HuH-7.5 (cell line): ENCODE results near the gene PPP1R16B.
"Not testable (repeated sequence)": the region's sequence is repeated elsewhere in the genome, so short reads cannot be mapped to it uniquely, and the experiment has no call there.

ENCODE experiments used
- DNase-seq: peaks from one replicate; pipeline ENCODE4 v3.0.0; 2011; ENCODE audit warnings: low spot score

The PPP1R16B gene

DNA sequence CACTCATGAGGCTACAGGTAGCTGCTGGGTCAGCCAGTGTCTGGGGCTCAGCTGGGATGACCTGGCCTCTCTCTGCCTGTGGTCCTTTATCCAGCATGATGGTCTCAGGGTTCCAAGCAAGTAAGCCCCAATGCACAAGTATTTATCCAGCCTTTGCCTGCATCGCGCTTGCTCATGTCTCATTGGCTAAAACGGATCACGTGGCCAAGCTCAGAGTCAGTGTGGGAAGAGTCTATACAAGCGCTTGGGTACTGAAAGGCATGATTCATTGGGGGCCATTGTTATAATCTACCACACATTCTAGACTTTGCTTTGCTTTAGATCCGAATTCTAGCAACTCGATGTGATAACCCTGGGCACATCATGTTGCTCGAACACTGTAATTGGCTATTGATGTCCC is 48.3 kb downstream of the PPP1R16B start:
- DNase-seq, result no peak

DNA sequence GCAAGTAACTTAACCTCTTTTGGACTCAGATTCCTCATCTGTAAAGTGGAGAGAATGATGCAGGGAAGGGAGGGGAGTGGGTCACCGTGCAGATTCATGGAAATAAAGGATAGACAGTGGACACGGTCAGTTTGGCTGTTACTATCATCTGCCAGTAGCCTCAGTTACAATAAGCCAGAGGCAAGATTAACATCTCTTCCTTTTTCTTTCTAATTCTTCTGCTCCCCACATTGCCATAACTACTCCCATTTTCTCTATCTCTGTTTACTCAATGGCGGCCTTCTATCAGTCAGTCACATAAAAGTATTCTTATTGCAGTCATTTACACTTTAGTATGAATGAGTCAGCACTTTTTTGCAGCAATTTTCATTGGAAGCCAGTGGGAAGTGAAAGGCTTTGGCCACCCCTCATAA is 49.2 kb downstream of the PPP1R16B start:
- DNase-seq, result no peak

DNA sequence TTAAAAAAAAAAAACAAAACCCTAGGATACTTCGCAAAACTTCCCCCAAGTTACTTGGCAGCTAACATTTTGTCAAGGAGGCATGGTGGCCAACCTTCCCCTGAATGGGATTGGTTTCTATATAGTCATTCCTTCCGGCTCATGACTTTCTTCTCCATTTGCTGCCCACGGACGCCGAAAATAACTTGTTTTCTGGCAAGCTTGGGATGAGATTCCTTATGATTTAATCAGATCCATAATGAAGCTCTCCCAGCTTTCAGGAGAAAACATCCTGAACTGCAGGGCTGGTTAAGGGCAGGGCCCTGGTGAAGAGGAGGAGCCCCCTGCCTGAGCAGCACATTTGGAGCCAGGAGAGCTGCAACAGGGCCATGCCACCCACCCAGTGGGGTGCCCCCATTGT is 49.9 kb downstream of the PPP1R16B start:
- DNase-seq, result no peak

DNA sequence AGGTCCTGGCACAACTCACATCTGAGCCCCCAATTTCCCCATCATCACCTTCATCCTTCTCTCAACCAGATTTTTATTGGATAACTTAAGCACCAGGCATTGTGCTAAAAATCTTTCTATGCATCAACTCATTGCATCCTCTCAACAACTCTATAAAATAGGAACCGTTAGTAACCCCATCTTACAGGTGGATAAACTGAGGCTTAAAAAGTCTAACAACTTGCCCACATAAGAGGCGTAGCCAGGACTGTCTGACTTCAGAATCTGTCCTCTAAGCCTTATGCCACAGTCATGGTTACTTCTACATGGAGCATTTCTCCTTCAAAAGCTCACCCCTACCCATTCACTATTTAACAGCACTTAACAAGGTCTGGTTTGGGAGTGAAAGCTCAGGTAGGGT is 51.1 kb downstream of the PPP1R16B start:
- DNase-seq, result no peak

DNA sequence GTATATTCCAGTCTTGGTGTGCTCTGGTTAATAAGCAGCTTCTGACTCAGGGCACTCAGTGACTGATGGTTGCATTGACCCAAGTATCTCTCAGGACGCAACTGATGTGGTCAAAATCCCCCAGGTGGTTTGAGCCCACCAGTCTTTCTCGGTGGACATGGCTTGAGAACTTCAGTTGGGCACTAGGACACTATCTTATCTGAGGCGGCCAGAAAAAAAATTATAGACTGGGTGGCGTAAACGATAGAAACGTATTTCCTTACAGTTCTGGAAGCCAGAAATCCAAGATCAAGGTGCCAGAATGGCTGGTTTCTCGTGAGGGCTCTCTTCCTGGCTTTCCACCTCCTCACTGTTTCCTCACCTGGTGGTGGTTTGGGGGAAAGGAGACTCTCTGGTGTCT is 52.2 kb downstream of the PPP1R16B start:
- no peak for DNase-seq

GRCh38 chr20:38859070-38859690 is 53.7 kb downstream of the PPP1R16B start:
- no peak for DNase-seq

GRCh38 chr20:38859857-38860256 is 54.4 kb downstream of the PPP1R16B start:
- DNase-seq, result not testable (repeated sequence)

DNA sequence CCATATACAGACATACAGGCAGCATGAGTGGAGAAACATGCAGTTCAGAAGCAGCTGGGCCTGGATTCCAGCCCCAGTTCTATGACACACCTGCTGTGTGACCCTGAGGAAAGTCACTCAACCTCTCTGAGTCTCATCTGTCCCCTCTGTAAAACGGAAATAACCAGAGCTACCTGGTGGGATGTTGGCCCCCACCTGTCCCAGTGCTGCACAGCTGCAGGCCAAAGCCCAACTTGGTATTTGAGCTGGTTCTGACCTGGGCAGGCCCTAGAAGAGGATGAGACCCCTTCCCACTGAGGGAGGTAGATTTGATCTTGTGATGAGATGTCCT is 55.5 kb downstream of the PPP1R16B start:
- DNase-seq, result no peak

- no peak for DNase-seq
Observed at GRCh38 chr20:38862226-38862625, 56.7 kb downstream of the PPP1R16B start.

DNA sequence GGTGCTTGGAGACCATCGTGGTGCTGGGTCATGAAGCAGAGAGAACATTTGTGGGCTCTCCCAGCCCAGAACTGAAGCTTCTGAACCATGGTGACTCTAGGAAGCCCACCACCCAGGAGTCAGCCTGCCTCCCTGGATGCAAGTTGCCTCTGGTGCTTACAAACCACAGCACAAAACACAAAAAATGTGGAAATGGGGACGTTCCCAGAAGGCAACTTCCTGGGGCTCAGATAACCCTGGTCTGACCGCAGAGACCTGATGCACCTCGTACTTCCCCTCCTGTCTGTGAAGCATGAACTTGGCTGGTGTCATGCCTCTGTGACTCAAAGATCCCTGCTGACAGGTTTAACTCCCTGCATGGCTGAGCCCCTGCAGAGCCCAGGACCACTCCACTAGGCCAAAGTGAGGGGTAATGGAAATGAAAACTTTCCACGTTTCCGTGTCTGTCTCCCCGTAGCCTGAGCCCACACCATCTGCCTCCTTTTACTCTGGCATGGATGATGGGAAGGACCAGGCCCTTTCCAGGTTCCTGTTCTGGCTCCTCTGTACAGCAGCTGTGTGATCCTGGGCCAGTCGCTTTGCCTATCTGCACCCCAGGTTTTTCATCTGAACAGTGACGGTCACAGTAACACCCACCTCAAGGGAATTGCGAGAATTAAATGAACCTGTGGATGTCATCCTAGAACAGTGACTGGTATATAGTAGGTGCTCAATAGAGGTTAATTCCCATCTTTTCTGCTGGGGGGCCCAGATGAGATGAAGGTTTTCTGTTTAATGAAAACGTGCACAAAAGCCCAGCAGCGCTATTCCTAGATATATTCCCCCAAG is 57.7 kb downstream of the PPP1R16B start:
- DNase-seq, result no peak

DNA sequence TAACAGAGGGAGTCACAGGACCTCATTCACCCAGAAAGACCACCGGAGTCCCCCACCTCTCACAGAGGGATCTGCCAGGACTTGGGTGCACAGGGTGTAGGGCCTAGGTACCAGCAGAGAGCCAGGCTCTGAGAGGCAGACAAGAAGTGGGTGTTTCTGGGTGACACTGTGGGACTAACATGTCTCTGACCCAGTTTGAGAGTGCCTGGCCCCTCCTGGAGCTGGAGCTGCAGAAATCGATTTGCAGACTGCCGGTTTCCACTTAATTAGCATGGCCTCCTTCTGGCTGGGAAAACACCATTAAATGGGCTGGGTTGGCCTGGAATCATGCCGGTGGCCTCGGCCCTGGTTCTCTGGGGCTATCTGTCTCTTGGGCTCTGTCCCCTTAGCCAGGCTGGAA is 59.2 kb downstream of the PPP1R16B start:
- DNase-seq, result no peak

DNA sequence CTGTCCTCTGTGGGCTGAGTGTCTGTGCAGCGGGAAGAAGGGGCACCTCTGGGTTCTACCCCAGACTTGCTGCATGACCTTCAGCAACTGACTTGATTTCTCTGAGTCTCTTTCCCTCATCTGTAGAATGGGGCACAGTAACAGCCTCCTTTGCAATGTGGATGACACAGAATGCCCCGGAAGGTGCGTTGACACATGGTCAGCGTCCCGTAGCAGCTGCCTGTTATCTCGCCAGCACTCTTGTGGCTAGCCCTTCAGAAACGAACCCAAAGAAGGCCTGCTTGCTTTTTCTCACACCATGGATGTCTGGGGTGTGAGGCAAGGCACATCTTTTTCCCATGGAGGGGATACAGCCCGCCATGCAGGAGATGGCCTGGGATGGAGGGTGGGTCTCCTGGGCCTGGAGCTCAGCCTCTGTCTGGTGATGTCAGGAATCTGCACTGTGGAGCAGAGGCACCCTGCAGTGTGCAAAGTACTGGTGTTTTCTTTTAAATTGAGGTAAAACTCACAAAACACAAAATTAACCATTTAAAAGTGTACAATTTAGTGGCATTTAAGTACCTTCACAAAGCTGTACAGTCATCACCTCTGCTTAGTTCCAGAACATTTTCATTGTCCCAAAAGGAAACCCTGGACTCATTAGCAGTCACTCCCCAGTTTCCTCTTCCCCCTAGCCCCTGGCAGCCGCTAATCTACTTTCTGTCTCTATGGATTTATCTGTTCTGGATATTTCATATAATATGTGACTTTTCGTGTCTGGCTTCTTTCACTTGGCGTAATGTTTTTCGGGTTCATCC is 61.0 kb downstream of the PPP1R16B start:
- no peak for DNase-seq

GRCh38 chr20:38867062-38867359 is 61.5 kb downstream of the PPP1R16B start:
- no peak for DNase-seq

DNA sequence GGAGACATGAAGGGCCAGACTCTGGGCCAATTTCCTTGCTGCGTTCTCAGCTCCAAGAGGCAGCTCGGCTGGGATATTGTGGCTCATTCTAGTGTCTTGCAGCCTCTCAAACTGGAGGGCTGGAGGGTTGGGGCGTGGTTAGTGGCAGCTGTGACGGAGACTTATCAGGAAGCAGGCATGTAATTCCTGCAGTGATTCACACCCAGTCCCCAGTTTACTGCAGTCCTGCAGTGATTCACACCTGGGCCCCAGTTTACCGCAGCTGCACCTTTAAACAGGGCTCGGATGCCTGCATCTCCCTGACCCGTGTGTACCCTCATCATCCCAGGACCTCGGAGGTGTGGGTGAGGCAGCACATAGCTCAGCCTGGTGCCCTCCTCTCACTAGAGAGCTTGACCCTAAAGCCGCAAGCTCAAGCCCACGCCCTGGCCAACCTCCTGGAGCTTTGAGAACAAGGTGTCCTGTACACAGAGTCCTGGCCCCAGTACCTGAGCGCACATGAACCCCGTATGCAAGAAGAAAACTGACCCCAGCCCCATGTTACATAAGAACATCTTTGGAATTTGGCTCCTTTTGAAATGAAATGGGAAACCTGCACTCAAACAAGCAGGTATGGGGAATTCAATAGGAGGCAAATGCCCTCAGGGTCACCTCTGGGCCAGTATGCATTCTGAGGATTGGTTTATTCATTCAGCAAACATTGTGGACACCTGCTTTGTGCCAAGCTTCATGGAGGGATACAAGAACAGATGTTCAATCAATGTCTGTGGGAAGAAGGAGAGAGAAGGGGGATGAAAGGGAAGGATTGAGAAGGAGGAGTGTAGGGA is 65.4 kb downstream of the PPP1R16B start:
- no peak for DNase-seq

DNA sequence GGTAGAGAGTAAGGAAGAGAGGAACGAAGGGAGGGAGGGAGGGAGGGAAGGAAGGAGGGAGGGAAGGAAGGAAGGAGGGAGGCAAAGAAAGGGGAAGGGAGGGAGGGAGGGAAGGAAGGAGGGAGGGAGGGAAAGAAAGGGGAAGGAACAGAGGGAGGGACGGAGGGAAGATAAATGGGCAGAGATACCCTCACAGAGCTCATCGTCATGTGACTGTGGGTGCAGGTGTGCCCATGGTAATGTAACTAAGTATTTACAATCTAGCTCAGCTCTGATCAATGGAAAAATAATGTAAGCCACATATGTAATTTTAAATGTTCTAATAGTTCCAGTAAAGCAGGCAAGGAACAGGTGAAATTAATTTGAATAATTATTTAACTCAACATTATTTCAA is 66.1 kb downstream of the PPP1R16B start:
- no peak for DNase-seq

DNA sequence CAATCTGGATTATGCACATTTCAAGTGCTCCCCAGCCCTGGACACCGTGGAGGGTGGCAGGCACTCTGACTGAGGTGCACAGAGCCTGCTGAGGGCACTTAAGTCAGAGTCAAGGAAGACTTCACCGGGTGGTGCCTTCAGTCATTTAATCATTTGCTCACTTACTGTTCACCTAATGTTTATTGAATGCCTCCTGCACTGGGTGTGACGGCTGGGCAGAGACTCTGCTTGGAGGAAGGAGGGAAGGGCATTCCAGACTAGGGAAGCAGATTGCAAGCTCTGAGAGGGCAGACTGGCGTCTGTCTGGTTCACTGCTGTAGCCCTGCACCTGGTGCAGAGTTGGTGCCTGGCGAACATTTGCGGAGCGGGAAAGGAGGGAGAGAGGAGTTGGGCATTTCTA is 66.5 kb downstream of the PPP1R16B start:
- DNase-seq, result no peak

GRCh38 chr20:38872491-38873049 is 67.1 kb downstream of the PPP1R16B start:
- DNase-seq, result no peak

GRCh38 chr20:38873050-38873581 is 67.6 kb downstream of the PPP1R16B start:
- DNase-seq, result no peak

DNA sequence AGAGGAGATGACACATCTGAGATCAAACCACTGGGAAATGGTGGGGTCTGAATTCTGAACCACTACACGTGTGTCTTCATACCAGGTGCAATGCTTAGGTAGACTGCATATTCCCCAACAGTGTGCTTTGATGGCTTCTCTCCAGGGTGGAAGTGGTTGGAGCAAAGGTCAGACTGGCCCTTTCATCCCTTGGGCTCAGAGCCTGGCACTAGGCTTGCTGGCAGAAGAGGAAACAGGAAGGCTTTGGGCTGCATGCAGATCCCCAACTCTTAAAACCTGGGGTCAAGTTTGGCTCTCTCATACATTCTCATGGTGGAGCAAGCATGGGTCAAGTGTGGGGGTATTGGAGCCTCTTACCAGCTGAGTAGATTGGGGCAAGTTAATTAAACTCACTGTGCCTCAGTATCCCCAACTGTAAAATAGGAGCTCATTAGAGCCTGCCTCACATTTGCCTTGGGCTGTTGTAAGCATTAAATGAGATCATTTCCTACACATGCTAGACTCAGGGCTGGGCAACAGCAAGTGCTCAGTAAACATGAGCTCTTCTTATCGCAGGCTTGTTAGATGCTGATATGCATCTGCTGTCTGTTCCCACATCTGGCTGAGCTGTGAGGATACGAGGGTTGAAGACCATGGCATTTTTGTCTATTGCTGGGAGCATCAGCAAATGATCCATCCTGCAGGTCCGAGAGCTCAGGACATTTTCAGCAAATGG is 69.1 kb downstream of the PPP1R16B start:
- DNase-seq, result no peak

DNA sequence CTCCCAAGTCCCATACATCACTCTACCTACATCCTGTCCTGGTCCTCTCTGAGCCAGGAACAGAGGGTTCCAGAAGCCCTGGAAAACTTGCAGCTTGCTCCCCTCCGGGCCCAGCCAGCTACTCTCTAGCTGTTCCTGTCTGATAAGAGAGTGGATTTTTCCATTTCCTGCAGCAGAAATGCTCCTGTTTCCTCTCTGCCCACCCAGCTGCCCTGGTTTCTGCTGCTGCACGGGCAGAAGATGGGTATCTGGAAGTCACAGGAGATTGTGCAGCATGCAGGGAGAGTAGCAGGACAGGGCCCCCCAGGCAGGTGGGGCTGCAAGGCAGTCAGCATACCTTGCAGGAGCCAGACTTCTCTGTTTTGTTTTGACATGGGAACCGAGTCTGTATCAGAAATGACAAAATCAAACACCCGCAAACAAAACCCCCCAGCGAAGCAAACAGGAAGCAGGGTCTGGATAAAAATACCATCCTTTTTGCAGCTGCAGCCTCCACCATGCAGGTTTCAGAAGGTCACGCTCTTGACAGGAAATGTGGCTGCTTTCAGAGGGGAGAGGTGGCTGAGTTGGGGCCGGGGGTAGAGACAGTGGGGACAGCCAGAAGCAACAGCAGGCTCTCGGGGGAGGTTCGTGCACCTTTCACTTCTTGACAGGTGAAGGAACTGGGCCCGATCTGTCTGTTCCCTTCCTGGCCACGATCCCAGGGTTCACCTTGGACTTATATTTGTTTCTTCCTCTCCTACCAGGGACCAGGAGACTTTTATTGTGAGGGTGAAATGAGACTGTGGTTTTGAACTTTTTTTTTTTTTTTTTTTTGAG is 69.9 kb downstream of the PPP1R16B start:
- no peak for DNase-seq
